ENCODE measurements around the gene CBFA2T2.
"Not testable (repeated sequence)": the region's sequence is repeated elsewhere in the genome, so short reads cannot be mapped to it uniquely, and the experiment has no call there.

CBFA2T2 gene

DNA sequence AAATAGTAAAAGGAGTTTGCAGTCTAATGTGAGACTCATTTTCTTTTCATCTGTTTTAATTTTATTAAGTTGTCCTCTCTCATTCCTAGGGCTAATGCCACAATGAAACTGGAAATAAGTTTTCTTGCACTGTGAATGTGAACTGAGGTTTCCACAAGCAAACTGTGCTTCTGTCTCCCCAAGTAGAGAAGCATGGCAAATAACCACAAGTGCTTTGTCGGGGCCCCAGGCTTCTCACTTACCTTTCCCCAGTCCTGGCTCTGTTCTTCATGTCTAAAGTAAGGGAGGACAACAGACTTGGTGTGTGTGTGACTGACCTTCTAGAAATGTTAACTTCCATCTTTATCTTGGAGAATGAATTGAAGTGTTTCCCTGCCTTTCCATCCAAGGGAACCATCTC, 80.8 kb downstream of the CBFA2T2 start:
- Histone ChIP-seq H3K4me1 (ENCODE audit: control insufficient read depth in 2 of 2, insufficient read depth in 2 of 2, low read length in 2 of 2) (peaks cover 8 to 10% of the 10 kb centered on the region in 2 donors), H3K9me3 (ENCODE audit: control insufficient read depth in 2 of 2, low read length in 2 of 2) (no peaks in the 10 kb centered on the region), H3K4me3 (ENCODE audit: low read length in 2 of 2) (no peak overlapping the region), H3K27ac (ENCODE audit: low read depth in 2 of 2, low read length in 2 of 2) (no peak overlapping the region), H3K36me3 (ENCODE audit: control insufficient read depth in 2 of 2, insufficient read depth in 2 of 2, low read length in 2 of 2) (no peaks in the 10 kb centered on the region), H3K27me3 (ENCODE audit: control insufficient read depth in 2 of 2, insufficient read depth in 2 of 2, low read length in 2 of 2) (no peaks in the 10 kb centered on the region), H3K9ac (ENCODE audit: low read depth in 1 of 2, low read length in 2 of 2) (no peak overlapping the region)

DNA sequence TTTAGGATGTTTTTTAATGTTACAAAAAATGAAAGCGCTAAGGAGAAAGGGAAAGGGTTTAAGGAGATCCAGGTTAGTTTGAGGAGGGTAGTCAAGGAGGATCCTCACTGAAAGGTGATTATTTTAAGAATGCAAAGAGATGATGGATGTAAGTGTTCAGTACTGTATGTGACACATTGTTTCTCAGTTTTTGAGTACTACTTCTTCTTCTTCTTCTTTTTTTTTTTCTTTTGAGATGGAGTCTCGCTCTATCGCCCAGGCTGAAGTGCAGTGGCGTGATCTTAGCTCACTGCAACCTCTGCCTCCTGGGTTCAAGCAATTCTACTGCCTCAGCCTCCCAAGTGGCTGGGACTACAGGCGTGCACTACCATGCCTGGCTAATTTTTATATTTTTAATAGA, 83.4 kb downstream of the CBFA2T2 start:
- not testable (repeated sequence) for H3K4me3 ChIP-seq (ENCODE audit: low read length in 2 of 2); H3K27ac ChIP-seq (ENCODE audit: low read depth in 2 of 2, low read length in 2 of 2); H3K9me3 ChIP-seq (ENCODE audit: control insufficient read depth in 2 of 2, low read length in 2 of 2); H3K36me3 ChIP-seq (ENCODE audit: control insufficient read depth in 2 of 2, insufficient read depth in 2 of 2, low read length in 2 of 2); H3K4me1 ChIP-seq (ENCODE audit: control insufficient read depth in 2 of 2, insufficient read depth in 2 of 2, low read length in 2 of 2); H3K9ac ChIP-seq (ENCODE audit: low read depth in 1 of 2, low read length in 2 of 2); H3K27me3 ChIP-seq (ENCODE audit: control insufficient read depth in 2 of 2, insufficient read depth in 2 of 2, low read length in 2 of 2)

DNA sequence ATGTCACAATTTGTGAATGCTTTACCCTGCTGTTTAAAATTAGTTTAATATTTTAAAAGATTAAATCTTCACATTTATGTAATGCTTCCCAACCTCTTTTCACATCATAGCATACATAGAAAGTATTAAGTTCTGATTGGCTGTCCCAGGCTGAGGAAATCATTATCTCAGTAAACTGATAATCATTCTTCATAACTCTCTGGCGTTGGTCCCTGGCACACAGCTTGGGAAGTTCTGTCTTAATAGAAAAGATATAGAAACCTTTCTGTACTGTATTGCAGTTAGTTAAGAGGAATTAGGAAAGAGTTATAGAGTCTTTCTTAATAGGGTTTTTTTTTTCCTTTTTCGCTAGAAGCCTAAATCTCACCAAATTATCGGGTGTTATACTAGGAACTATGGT, 85.4 kb downstream of the CBFA2T2 start:
- Histone ChIP-seq H3K9ac (ENCODE audit: low read depth in 1 of 2, low read length in 2 of 2) (no peak overlapping the region), H3K4me3 (ENCODE audit: low read length in 2 of 2) (no peak overlapping the region), H3K27me3 (ENCODE audit: control insufficient read depth in 2 of 2, insufficient read depth in 2 of 2, low read length in 2 of 2) (no peaks in the 10 kb centered on the region), H3K4me1 (ENCODE audit: control insufficient read depth in 2 of 2, insufficient read depth in 2 of 2, low read length in 2 of 2) (peaks cover 0 to under 1% of the 10 kb centered on the region in 2 donors), H3K36me3 (ENCODE audit: control insufficient read depth in 2 of 2, insufficient read depth in 2 of 2, low read length in 2 of 2) (no peaks in the 10 kb centered on the region), H3K27ac (ENCODE audit: low read depth in 2 of 2, low read length in 2 of 2) (no peak overlapping the region), H3K9me3 (ENCODE audit: control insufficient read depth in 2 of 2, low read length in 2 of 2) (no peaks in the 10 kb centered on the region)

DNA sequence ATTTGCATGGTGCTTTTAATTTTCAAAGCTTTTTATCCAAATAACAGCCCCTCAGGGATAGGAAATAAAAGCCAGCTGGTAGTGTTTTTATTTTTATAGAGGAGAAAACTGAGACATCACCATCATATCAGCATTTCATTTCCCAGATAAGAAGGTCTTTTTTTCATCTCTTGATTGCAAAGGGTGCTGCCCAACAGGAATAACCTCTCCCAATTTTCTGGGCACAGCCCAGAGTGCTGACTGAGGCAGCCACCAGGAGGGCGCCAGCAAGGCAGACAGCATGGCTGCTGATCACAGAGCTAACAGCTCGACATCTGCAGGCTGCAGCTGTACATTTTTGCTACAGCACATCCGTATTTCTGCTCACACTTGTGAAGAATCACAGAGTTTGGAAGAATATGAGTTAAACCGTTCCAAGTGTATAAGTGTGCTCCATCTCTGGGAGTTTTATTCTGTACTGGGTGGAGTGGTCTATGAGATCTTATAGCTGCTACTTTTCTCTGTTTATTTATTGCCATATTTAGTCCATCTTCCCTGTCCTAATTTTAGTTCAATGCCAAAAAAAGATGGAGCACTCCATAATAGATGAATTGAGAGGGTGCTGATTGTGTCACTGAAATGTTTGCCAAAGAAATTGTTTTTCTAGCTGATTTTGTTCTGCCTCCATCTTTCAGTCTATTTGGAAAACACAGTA, 86.7 kb downstream of the CBFA2T2 start:
- no peaks in the 10 kb centered on the region for H3K9me3 ChIP-seq (ENCODE audit: control insufficient read depth in 2 of 2, low read length in 2 of 2)
- no peaks in the 10 kb centered on the region for H3K27me3 ChIP-seq (ENCODE audit: control insufficient read depth in 2 of 2, insufficient read depth in 2 of 2, low read length in 2 of 2)
- no peak overlapping the region for H3K27ac ChIP-seq (ENCODE audit: low read depth in 2 of 2, low read length in 2 of 2)
- H3K9ac ChIP-seq (ENCODE audit: low read depth in 1 of 2, low read length in 2 of 2) = no peak overlapping the region
- no peak overlapping the region for H3K4me3 ChIP-seq (ENCODE audit: low read length in 2 of 2)
- no peaks in the 10 kb centered on the region for H3K4me1 ChIP-seq (ENCODE audit: control insufficient read depth in 2 of 2, insufficient read depth in 2 of 2, low read length in 2 of 2)
- no peaks in the 10 kb centered on the region for H3K36me3 ChIP-seq (ENCODE audit: control insufficient read depth in 2 of 2, insufficient read depth in 2 of 2, low read length in 2 of 2)

DNA sequence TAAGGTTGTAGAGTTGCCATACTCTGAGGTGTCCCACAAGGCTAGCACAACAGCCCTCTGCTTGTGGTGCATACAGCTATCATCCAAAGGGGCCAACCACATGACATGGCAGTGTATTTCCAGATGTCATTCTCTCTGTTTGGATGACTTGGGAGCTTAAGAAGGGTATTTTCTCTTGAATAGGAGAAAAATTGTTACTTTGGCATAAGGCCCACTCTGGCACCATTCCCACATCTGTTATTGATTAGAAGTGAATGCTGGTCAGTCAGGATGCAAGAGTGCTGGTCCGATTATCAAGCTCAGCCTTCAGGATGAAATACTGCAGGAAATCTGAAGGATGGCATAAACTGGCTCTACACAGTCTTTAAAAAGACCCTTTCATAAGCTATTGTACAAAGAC, 88.6 kb downstream of the CBFA2T2 start:
- H3K9me3 ChIP-seq (ENCODE audit: control insufficient read depth in 2 of 2, low read length in 2 of 2) = no peaks in the 10 kb centered on the region
- no peaks in the 10 kb centered on the region for H3K4me1 ChIP-seq (ENCODE audit: control insufficient read depth in 2 of 2, insufficient read depth in 2 of 2, low read length in 2 of 2)
- H3K27me3 ChIP-seq (ENCODE audit: control insufficient read depth in 2 of 2, insufficient read depth in 2 of 2, low read length in 2 of 2) = no peaks in the 10 kb centered on the region
- H3K36me3 ChIP-seq (ENCODE audit: control insufficient read depth in 2 of 2, insufficient read depth in 2 of 2, low read length in 2 of 2) = no peaks in the 10 kb centered on the region
- H3K4me3 ChIP-seq (ENCODE audit: low read length in 2 of 2) = no peak overlapping the region
- H3K27ac ChIP-seq (ENCODE audit: low read depth in 2 of 2, low read length in 2 of 2) = no peak overlapping the region
- H3K9ac ChIP-seq (ENCODE audit: low read depth in 1 of 2, low read length in 2 of 2) = no peak overlapping the region

DNA sequence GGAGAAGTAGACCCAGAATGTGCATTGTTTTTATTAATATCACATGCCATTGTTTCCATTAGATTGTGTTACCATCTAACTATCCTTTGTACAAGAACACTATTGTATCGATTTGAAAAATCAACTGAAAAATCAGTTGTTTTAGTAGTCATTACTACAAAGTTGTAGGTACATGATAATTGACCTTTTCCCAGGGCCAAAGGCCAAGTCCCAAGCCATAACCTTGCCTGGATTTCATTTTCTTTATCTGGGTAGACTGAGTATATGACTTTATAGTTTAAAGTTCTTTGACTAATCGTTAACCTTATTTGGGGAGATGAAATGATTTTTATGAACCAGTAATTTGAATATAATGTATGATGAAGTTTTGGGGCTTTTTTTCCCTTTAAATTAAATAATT, 93.2 kb downstream of the CBFA2T2 start:
- H3K9ac ChIP-seq (ENCODE audit: low read depth in 1 of 2, low read length in 2 of 2) = no peak overlapping the region
- H3K4me3 ChIP-seq (ENCODE audit: low read length in 2 of 2) = no peak overlapping the region
- no peaks in the 10 kb centered on the region for H3K9me3 ChIP-seq (ENCODE audit: control insufficient read depth in 2 of 2, low read length in 2 of 2)

DNA sequence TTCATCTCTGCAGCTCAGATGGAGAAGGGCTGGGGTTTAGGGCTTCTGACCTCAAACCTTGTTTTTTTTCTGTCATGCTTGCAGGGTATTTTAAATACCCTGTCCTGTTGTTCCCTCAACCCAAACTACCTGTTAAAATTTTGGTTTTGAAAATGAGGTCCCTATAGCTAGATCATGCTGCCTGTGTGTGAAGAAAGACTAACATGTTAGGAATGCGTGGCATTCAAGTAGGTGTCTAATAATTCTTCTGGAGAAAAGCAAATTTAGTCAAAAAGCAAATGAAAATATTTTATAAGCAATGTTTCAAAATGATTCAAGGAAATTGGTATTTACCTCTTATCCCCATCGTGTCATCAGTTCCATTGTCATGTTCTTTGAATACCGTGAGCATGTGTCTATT, 95.1 kb downstream of the CBFA2T2 start:
- Histone ChIP-seq H3K4me1 (ENCODE audit: control insufficient read depth in 2 of 2, insufficient read depth in 2 of 2, low read length in 2 of 2) (no peaks in the 10 kb centered on the region), H3K4me3 (ENCODE audit: low read length in 2 of 2) (no peak overlapping the region)

More for the DNA sequence above, 93.2 kb downstream of the CBFA2T2 start:
- Histone ChIP-seq H3K27ac (ENCODE audit: low read depth in 2 of 2, low read length in 2 of 2) (no peak overlapping the region), H3K36me3 (ENCODE audit: control insufficient read depth in 2 of 2, insufficient read depth in 2 of 2, low read length in 2 of 2) (no peaks in the 10 kb centered on the region), H3K4me1 (ENCODE audit: control insufficient read depth in 2 of 2, insufficient read depth in 2 of 2, low read length in 2 of 2) (no peaks in the 10 kb centered on the region), H3K27me3 (ENCODE audit: control insufficient read depth in 2 of 2, insufficient read depth in 2 of 2, low read length in 2 of 2) (no peaks in the 10 kb centered on the region)

DNA sequence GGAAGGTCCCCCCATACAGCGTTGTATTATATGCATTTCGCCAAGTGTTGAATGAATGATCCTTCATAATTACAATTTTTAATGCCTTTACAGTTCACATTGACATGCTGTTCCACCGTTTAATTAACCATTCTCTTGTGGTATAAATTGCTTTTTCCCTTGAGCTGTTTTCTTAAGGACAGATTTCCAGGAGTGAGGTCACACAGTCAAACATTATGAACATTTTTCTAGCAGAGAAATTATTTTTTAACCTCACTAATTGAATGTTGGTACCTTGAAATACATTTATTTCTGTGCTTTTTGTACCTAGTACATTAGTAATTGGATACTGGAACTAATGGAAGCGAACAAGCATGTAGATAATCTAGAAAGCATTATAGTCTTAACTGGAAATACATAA, 95.5 kb downstream of the CBFA2T2 start:
- no peaks in the 10 kb centered on the region for H3K36me3 ChIP-seq (ENCODE audit: control insufficient read depth in 2 of 2, insufficient read depth in 2 of 2, low read length in 2 of 2)
- H3K9me3 ChIP-seq (ENCODE audit: control insufficient read depth in 2 of 2, low read length in 2 of 2) = no peaks in the 10 kb centered on the region

More for the DNA sequence above, 95.1 kb downstream of the CBFA2T2 start:
- Histone ChIP-seq H3K27ac (ENCODE audit: low read depth in 2 of 2, low read length in 2 of 2) (no peak overlapping the region), H3K27me3 (ENCODE audit: control insufficient read depth in 2 of 2, insufficient read depth in 2 of 2, low read length in 2 of 2) (no peaks in the 10 kb centered on the region), H3K9me3 (ENCODE audit: control insufficient read depth in 2 of 2, low read length in 2 of 2) (no peaks in the 10 kb centered on the region), H3K9ac (ENCODE audit: low read depth in 1 of 2, low read length in 2 of 2) (no peak overlapping the region), H3K36me3 (ENCODE audit: control insufficient read depth in 2 of 2, insufficient read depth in 2 of 2, low read length in 2 of 2) (no peaks in the 10 kb centered on the region)

DNA sequence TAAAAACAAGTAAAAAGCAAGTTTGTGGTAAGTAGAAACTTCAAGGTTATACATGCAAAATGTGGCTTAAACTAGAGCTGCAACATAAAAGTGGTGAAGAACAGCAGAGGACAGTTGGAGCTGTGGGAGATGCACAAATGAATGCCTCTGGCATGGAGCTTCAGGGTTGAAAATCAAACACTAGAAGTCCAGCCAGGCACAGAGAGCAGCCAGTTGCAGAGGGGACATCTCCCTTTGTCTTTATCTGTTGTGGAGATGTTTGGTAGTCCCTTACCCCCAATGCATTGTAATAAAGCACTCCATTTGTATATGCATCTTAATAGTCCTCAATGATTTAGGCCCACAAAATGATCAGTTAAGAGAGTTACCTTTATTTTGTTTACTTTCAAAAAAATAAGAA, 99.2 kb downstream of the CBFA2T2 start:
- Histone ChIP-seq H3K9me3 (ENCODE audit: control insufficient read depth in 2 of 2, low read length in 2 of 2) (no peaks in the 10 kb centered on the region), H3K36me3 (ENCODE audit: control insufficient read depth in 2 of 2, insufficient read depth in 2 of 2, low read length in 2 of 2) (no peaks in the 10 kb centered on the region), H3K4me1 (ENCODE audit: control insufficient read depth in 2 of 2, insufficient read depth in 2 of 2, low read length in 2 of 2) (no peaks in the 10 kb centered on the region), H3K9ac (ENCODE audit: low read depth in 1 of 2, low read length in 2 of 2) (no peak overlapping the region), H3K27me3 (ENCODE audit: control insufficient read depth in 2 of 2, insufficient read depth in 2 of 2, low read length in 2 of 2) (no peaks in the 10 kb centered on the region), H3K27ac (ENCODE audit: low read depth in 2 of 2, low read length in 2 of 2) (no peak overlapping the region), H3K4me3 (ENCODE audit: low read length in 2 of 2) (no peak overlapping the region)

More for the DNA sequence above, 95.5 kb downstream of the CBFA2T2 start:
- no peaks in the 10 kb centered on the region for H3K4me1 ChIP-seq (ENCODE audit: control insufficient read depth in 2 of 2, insufficient read depth in 2 of 2, low read length in 2 of 2)
- H3K27me3 ChIP-seq (ENCODE audit: control insufficient read depth in 2 of 2, insufficient read depth in 2 of 2, low read length in 2 of 2) = no peaks in the 10 kb centered on the region
- no peak overlapping the region for H3K9ac ChIP-seq (ENCODE audit: low read depth in 1 of 2, low read length in 2 of 2)
- H3K27ac ChIP-seq (ENCODE audit: low read depth in 2 of 2, low read length in 2 of 2) = no peak overlapping the region
- H3K4me3 ChIP-seq (ENCODE audit: low read length in 2 of 2) = no peak overlapping the region

DNA sequence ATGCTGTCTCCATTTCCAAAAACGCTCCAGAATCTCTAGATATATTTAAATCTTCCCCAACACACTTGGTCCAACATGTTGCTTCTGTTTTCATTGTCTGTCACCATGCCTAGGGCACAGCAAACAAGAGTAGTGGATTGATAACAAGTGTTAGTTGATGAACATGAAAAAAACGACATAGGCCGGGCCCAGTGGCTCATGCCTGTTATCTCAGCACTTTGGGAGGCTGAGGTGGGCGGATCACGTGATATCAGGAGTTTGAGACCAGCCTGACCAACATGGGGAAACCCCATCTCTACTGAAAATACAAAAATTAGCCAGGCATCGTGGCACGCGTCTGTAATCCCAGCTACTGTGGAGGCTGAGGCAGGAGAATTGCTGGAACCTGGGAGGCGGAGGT, 102.0 kb downstream of the CBFA2T2 start:
- not testable (repeated sequence) for H3K9ac ChIP-seq (ENCODE audit: low read depth in 1 of 2, low read length in 2 of 2); H3K36me3 ChIP-seq (ENCODE audit: control insufficient read depth in 2 of 2, insufficient read depth in 2 of 2, low read length in 2 of 2); H3K4me1 ChIP-seq (ENCODE audit: control insufficient read depth in 2 of 2, insufficient read depth in 2 of 2, low read length in 2 of 2); H3K27me3 ChIP-seq (ENCODE audit: control insufficient read depth in 2 of 2, insufficient read depth in 2 of 2, low read length in 2 of 2); H3K9me3 ChIP-seq (ENCODE audit: control insufficient read depth in 2 of 2, low read length in 2 of 2); H3K4me3 ChIP-seq (ENCODE audit: low read length in 2 of 2); H3K27ac ChIP-seq (ENCODE audit: low read depth in 2 of 2, low read length in 2 of 2)

DNA sequence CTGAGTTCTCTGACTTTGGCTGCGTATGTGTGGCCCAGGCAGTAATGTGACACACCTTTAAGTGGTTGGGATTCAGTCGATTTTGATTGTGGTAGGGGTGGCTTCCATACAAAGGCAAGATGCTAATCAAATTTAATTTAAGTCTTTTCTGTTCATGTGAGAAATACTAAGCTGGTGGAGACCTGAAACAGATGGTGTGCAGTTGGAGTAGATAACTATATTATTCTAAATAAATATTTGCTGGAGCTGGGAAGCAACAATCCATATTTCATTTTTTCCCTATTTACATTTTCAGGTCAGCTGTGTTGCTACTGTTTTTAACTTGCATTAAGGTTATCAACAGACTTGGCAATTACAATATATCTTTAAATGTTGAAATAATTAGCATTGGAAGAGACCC, 104.8 kb downstream of the CBFA2T2 start:
- Histone ChIP-seq H3K27ac (ENCODE audit: low read depth in 2 of 2, low read length in 2 of 2) (no peak overlapping the region), H3K27me3 (ENCODE audit: control insufficient read depth in 2 of 2, insufficient read depth in 2 of 2, low read length in 2 of 2) (no peaks in the 10 kb centered on the region), H3K4me1 (ENCODE audit: control insufficient read depth in 2 of 2, insufficient read depth in 2 of 2, low read length in 2 of 2) (no peaks in the 10 kb centered on the region), H3K36me3 (ENCODE audit: control insufficient read depth in 2 of 2, insufficient read depth in 2 of 2, low read length in 2 of 2) (peaks cover 4 to 5% of the 10 kb centered on the region in 2 donors), H3K9me3 (ENCODE audit: control insufficient read depth in 2 of 2, low read length in 2 of 2) (no peaks in the 10 kb centered on the region), H3K4me3 (ENCODE audit: low read length in 2 of 2) (no peak overlapping the region), H3K9ac (ENCODE audit: low read depth in 1 of 2, low read length in 2 of 2) (no peak overlapping the region)

Data from mucosa of rectum (tissue), 2 donors.